Measurements from ENCODE around the gene XYLT1.

The XYLT1 gene

GRCh38 chr16:17370223-17370707 is 100.5 kb downstream of the XYLT1 start:
- DNase-seq, result no peak

DNA sequence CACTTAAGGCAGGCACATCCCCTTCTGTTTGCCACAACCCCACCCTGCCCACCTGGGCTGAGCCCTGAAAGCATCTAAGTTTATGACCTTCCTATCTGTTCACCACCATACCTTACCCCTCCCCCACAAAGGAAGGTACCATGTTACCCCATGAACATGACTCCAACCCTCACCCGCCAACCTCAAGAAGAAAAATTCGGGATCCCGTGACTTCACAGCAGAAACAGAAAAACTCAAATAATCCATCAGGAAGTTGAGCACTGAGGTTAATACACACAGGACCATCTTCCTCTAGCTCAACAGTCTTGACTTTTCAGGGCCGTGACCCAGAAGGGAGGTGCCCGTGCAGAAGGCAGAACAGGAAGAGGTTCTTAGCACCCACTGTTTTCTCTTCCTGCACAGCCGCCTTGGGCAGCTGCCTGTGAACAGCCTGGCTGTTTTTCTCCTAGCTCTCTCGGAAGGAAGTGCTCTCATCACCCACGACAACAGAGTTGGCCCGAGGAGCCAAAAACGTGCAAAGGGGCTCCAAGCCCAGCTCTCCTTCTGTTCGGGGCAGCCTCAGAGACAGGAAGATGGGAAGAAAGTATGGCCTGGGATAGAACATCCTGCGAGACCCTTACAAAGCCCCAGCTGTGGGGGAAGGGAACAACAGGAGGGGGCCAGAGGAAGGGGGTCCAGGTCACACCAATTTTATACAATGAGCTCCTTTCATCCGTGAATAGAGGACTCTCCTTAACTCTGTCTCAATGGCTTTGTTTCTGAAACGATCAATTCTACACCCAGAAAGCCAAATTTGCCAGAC is 101.1 kb downstream of the XYLT1 start:
- peak; percentile 31 for DNase-seq

- no peak for DNase-seq
These were observed 101.8 kb downstream of the XYLT1 start for GRCh38 chr16:17368951-17369350.

DNA sequence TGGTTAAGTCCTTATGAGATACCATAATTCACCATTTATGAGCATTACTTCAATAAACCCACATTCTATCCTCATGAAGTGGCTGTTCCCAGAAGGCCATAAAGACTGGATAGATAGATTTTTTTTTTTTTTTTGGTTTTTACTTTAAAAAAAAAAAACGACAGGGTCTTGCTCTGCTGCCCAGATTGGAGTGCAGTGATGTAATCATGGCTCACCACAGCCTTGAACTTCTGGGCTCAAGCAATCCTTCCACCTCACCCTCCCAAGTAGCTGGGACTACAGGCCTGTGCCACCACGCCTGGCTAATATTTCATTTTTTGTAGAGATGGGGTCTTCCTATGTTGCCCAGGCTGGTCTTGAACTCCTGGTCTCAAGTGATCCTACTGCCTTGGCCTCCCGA is 102.3 kb downstream of the XYLT1 start:
- DNase-seq, result no peak

GRCh38 chr16:17367923-17368322 is 102.8 kb downstream of the XYLT1 start:
- no peak for DNase-seq

DNA sequence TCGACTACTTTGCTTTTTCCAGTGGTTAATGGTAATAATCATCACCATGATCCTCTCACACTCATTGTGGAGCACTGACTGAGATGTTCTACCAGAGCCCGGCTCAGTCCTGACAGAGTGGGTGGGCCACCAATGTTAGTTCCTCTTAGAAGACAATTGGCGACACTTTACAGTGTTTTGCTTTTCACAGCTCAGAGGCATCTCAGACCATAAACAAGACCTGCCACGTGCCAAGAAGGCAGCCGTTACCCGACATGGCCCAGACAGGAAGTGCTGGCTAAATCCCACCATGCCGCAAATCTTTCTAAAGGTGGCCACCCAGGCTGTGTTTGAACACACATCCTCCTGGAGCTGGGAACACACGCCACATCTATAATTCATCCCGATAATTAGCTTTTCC is 103.7 kb downstream of the XYLT1 start:
- no peak for DNase-seq

DNA sequence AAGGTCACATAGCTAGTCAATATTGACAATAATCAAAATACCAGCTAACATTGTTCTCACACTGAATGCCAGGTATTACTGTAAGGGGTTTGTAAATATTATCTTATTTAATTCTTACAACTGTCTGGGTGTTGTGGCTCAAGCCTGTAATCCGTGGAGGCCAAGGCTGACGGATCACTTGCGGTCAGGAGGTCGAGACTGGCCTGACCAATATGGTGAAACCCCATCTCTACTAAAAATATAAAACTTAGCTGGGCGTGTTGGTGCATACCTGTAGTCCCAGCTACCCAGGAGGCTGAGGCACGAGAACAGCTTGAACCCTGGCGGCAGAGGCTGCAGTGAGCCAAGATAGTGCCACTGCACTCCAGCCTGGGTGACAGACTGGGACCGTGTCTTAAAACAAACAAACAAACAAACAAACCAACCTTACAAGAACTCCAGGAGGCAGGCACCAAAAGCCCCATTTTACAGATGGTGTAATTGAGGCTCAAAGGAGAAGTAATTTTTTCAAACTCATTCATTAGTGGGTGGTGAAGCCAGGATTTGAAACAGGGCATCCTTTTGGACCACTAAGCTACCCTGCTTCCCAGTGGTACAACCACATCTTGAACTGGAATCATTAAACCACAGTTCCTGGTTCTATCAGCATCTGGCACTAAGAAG is 104.3 kb downstream of the XYLT1 start:
- no peak for DNase-seq

DNA sequence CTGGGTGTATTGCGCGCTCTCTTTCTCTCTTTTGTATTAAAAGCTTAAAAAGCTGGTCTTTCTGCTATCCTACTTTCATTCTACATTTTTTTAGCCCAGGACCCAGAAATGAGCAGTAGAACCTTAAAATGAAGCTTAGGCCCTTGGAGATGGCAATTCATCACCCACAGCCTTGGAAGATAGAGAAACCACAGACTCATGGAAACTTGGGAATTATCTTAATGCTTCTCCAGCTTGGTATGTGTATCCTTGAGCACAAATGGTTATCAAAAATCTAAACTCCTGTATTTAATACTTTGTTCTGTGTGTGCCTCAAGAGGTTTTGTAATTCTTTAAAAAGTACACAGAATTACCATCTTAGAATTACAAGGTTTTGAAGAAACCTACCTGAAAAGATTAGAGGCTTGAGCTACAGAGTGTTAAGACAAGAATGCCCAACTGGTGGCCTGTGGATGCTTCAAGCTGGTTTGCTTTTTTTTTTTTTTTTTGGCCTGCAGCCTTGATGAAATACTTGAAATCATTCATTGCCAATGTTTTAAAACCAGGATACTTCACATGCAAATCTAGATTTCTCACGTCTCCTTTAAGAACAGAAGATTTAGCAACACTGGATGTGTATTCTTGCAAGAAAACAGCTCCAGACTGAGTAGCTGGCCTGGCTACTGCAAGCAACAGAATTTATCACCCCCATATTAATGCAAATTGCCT is 105.0 kb downstream of the XYLT1 start:
- no peak for DNase-seq

- no peak for DNase-seq
These were observed 105.6 kb downstream of the XYLT1 start for GRCh38 chr16:17365211-17365541.

DNA sequence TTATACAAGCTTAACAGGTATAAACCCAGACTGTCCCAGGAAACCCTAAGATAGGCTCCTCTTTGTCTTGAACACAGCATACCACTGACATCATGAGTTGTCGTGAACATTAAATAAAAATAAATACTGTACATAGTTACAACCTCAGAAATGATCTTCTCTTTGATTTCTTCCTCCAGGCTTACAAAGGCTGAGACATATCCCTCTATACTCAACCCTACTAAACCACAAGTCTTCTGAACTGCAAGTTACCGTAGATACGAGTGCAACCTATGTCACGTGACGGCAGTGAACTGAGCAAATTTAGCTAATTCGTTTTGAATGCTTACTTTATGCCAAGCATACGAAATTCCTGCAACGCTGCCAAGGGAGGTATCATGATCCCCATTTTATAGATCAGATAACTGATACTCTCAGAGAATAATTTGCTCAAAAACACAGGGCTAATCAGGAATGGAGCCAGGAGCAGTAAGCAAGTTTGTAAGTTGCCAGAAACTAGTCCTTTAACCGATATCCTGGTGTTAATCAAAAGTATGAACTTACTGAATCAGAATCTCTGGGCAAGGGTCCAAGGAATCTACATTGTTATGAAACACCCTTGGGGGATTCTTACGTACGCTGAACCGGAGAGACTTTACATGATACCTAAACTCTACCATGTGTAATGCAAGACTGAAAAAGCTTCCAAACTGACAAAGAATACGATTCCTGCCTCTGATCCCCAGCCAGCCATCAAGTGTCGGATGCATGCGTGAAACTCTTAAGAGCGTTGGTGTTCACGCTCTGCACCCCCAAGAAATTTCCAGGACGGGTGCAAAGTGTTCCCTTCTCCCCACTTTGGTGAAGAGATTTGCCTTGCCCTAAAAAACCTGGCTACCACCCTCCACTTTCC is 106.2 kb downstream of the XYLT1 start:
- no peak for DNase-seq

- no peak for DNase-seq
These were observed 107.8 kb downstream of the XYLT1 start for GRCh38 chr16:17362946-17363345.

GRCh38 chr16:17362183-17362582 is 108.6 kb downstream of the XYLT1 start:
- DNase-seq, result no peak

- DNase-seq, result no peak
These were observed 110.1 kb downstream of the XYLT1 start for GRCh38 chr16:17360693-17361122.

DNA sequence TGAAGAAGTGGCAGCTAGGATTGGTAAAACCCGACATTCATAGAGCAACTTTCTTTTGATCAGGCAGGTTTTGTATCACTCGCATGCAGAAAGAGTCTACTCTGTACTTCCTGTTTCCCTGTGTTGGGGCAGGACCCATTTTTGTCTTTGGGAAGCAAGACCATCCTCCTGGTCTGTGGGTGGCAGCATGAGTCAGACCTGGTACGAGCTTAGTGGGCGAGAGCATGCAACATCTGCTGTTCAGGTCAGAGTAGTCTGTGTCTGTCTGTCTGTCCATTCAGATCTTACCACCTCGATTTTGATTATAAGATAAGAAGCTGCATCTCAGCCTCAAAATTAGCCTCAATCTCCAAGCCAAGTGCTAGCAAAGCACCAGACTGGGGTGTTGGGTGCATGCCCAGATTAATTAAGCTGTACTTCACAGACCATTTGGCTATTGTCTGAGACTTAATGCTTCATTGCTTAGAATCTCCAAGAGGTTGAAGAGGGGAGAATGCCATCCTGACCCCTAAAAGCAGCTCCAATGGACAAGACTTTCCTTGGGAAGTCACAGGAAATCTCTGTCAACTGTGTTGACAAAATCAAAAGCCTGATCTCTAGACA is 110.9 kb downstream of the XYLT1 start:
- peak; percentile 37 for DNase-seq

- DNase-seq, result no peak
These were observed 111.9 kb downstream of the XYLT1 start for GRCh38 chr16:17358846-17359245.

- DNase-seq, result no peak
These were observed 112.4 kb downstream of the XYLT1 start for GRCh38 chr16:17358355-17358754.

GRCh38 chr16:17357307-17358062 is 113.3 kb downstream of the XYLT1 start:
- DNase-seq, result no peak

GRCh38 chr16:17356243-17356933 is 114.4 kb downstream of the XYLT1 start:
- no peak for DNase-seq

DNA sequence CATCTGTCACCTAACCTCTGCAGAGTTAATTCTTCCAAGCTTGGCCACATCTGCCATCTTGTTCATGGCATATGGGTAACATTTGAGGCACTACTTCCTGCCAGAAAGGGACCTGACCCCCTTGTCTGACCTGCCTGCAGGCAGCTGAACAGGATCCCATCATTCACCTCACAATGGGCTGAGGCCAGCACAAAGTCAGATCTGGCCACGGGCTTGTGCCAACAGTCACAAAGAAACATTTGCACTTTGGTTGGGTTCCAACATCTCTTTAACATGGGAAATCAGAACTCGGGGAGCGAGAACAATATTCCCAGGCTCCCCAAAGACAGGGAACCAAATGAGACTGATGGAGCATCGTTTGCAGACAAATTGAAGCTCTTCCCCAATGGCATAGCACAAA is 116.1 kb downstream of the XYLT1 start:
- no peak for DNase-seq

DNA sequence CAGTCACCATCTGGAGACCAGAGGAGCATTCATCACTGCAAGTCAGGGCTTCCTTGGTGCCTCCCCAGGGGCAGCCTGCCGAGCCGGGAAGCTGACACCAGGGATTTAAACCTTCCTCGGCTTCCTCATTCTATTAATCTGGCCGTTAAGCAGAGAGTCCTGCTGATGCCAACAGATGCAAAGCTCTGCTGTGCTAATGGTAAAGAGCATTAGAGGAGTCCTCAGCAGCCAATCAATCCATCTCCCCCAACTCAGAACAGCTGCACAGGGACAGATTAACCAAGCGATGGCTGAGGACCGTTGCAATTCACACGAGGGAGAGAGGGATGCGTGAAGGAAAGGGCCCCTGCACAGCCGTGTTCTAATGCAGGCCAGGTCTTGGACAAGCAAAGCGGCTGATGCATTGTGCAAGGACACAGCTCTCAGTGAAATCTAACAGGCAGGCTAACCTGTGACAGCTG is 116.6 kb downstream of the XYLT1 start:
- no peak for DNase-seq

- no peak for DNase-seq
These were observed 117.2 kb downstream of the XYLT1 start for GRCh38 chr16:17353561-17353960.

All from stimulated activated CD4-positive, alpha-beta T cell treated with anti-CD3 and anti-CD28 coated beads, Interleukin-12 subunit alpha, Interleukin-12 subunit beta, amount 100 ng/mL, for 4 hours (primary cell).